HG02763 (cell line): ENCODE data around the gene ATP10D.

Experiments used
- ATAC-seq: cut with Tn5 transposase; IDR thresholded peaks from one replicate; pipeline ENCODE4 v1.9.1; 2021; ENCODE audit warnings: mild to moderate bottlenecking, moderate library complexity; ENCODE audit not compliant: unreplicated experiment

ATP10D gene

GRCh38 chr4:47572981-47573380 lies 87.9 kb downstream of the ATP10D start:
- ATAC-seq, result no peak

GRCh38 chr4:47577779-47578553 lies 92.9 kb downstream of the ATP10D start:
- ATAC-seq, result no peak

GRCh38 chr4:47579235-47579634 lies 94.2 kb downstream of the ATP10D start:
- ATAC-seq, result no peak

- ATAC-seq, result no peak
Measured at GRCh38 chr4:47590325-47590724, 105.2 kb downstream of the ATP10D start.

- no peak for ATAC-seq
Measured at GRCh38 chr4:47597696-47598095, 112.6 kb downstream of the ATP10D start.

- ATAC-seq, result no peak
Measured at GRCh38 chr4:47598320-47598719, 113.2 kb downstream of the ATP10D start.

- ATAC-seq, result no peak
Measured at GRCh38 chr4:47598896-47599295, 113.8 kb downstream of the ATP10D start.

- no peak for ATAC-seq
Measured at GRCh38 chr4:47606482-47606881, 121.4 kb downstream of the ATP10D start.

- no peak for ATAC-seq
Measured at GRCh38 chr4:47612116-47613023, 127.3 kb downstream of the ATP10D start.

GRCh38 chr4:47615385-47615784 lies 130.3 kb downstream of the ATP10D start:
- no peak for ATAC-seq

GRCh38 chr4:47617607-47618006 lies 132.5 kb downstream of the ATP10D start:
- ATAC-seq, result no peak

- ATAC-seq, result no peak
Measured at GRCh38 chr4:47619691-47620090, 134.6 kb downstream of the ATP10D start.

GRCh38 chr4:47621181-47621580 lies 136.1 kb downstream of the ATP10D start:
- no peak for ATAC-seq

- ATAC-seq, result no peak
Measured at GRCh38 chr4:47624031-47624441, 139.0 kb downstream of the ATP10D start.

GRCh38 chr4:47631161-47631560 lies 146.1 kb downstream of the ATP10D start:
- no peak for ATAC-seq

- no peak for ATAC-seq
Measured at GRCh38 chr4:47639531-47639930, 154.5 kb downstream of the ATP10D start.

- no peak for ATAC-seq
Measured at GRCh38 chr4:47640911-47641310, 155.8 kb downstream of the ATP10D start.

GRCh38 chr4:47641755-47642154 lies 156.7 kb downstream of the ATP10D start:
- no peak for ATAC-seq

- ATAC-seq, result no peak
Measured at GRCh38 chr4:47642191-47642830, 157.2 kb downstream of the ATP10D start.
